Ishikawa (cell line): Measurements from ENCODE around the gene CADM2.

Experiments
- CEBPB ChIP-seq: IDR thresholded peaks from 2 replicates; pipeline ENCODE4 v1.6.1; 2012
- CREB1 ChIP-seq: IDR thresholded peaks from 2 replicates; pipeline ENCODE4 v1.6.1; 2012; ENCODE audit warnings: low read depth
- EGR1 ChIP-seq: IDR thresholded peaks from 2 replicates; pipeline ENCODE4 v1.6.1; 2012
- EP300 ChIP-seq: IDR thresholded peaks from 2 replicates; pipeline ENCODE4 v1.6.1; 2012; ENCODE audit warnings: borderline replicate concordance
- FOXM1 ChIP-seq: IDR thresholded peaks from 2 replicates; pipeline ENCODE4 v1.6.1; 2012; ENCODE audit warnings: low read depth, borderline replicate concordance
- NFIC ChIP-seq: IDR thresholded peaks from 2 replicates; pipeline ENCODE4 v1.6.1; 2012
- RAD21 ChIP-seq: IDR thresholded peaks from 2 replicates; pipeline ENCODE4 v1.6.1; 2012; ENCODE audit warnings: low read depth
- REST ChIP-seq: IDR thresholded peaks from 2 replicates; pipeline ENCODE4 v1.6.1; 2012; ENCODE audit warnings: low read depth, mild to moderate bottlenecking
- TAF1 ChIP-seq: IDR thresholded peaks from 2 replicates; pipeline ENCODE4 v1.6.1; 2012; ENCODE audit warnings: low read depth, mild to moderate bottlenecking
- YY1 ChIP-seq: IDR thresholded peaks from 2 replicates; pipeline ENCODE4 v1.6.1; 2012; ENCODE audit warnings: low read depth
- ZBTB7A ChIP-seq: IDR thresholded peaks from 2 replicates; pipeline ENCODE4 v1.6.1; 2012; ENCODE audit warnings: low read depth

- TF ChIP-seq CEBPB (no peak), RAD21 (no peak), EGR1 (no peak), FOXM1 (no peak), NFIC (no peak), ZBTB7A (no peak), CREB1 (no peak), YY1 (no peak), EP300 (no peak), TAF1 (no peak), REST (no peak)
These were observed 888.2 kb downstream of the CADM2 start for GRCh38 chr3:85846940-85847339.
